ENCODE data around the gene STAC3. TPM values are rescaled to one million over a fixed set of nuclear protein-coding genes. Genes with fewer than 3 reads are reported as not detected.

STAC3 gene
- total RNA-seq, 4 donors from 2014 or later: 1.9 to 6.6 (median 2.4) TPM

DNA sequence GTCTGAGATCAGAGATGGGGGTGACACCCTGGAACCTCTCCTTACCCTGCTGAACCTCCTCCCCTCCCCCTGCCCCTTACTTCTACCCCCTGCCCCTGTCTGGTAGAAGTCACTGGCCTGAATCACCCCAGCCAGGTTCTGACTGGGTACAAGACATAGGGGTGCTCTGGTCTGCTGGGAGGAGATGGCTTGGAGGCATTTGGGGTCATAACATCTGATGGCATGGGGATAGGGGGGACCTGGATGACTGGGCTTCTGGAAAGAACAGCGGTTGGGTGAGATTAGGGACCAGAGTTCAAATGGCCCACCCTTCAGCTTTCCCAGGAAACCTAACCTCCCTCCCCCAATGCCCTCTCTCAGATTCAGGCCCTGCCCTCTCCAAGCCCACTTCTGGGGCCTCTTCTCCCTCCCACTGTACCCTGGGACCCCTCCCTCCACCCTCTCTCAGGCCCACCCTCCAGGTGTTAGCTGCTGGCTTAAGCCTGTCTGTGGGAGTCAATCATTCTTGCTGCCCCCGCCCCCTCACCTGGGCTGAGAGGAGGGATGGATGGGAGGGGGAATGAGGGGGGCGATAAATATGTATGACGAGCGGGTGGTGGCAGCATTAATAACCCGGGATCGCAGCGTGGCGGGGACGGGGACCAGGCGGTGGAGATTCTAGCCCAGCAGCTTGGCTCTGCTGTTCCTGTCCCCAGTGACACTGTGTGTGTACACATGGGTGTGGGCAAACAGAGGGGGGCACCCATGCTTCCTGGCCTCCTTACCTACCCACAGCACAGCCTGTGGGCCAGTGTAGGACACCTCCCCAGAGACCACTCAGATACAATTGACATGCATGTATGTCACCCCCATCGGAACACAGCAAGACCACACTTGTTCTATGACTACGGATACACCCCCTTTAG lies 28.4 kb downstream of the STAC3 start:
- Histone ChIP-seq H3K36me3 (no peaks in the 10 kb centered on the region), H3K4me3 (no peak overlapping the region), H3K27me3 (peaks cover 0 to 76% of the 10 kb centered on the region in 2 donors), H3K27ac (no peak overlapping the region), H3K9me3 (peaks cover 0 to 7% (median 0%) of the 10 kb centered on the region in 4 donors), H3K4me1 (peaks cover 0 to 19% (median 16%) of the 10 kb centered on the region in 4 donors)
- no peak for DNase-seq
- TF ChIP-seq POLR2A (IDR thresholded peaks at IDR 0.05): no peak
- TF ChIP-seq CTCF (IDR thresholded peaks at IDR 0.05): no peak

- TF ChIP-seq CTCF (IDR thresholded peaks at IDR 0.05) (no peak), POLR2A (IDR thresholded peaks at IDR 0.05) (no peak)
- Histone ChIP-seq H3K36me3 (no peaks in the 10 kb centered on the region), H3K27ac (no peak overlapping the region), H3K27me3 (peaks cover 0 to 82% of the 10 kb centered on the region in 2 donors), H3K9me3 (peaks cover 0 to 7% (median 0%) of the 10 kb centered on the region in 4 donors), H3K4me3 (no peak overlapping the region), H3K4me1 (peaks cover 0 to 24% (median 19%) of the 10 kb centered on the region in 4 donors)
- no peak for DNase-seq
Observed at GRCh38 chr12:57221169-57221917, 29.6 kb downstream of the STAC3 start.

GRCh38 chr12:57220770-57221168 lies 30.2 kb downstream of the STAC3 start:
- TF ChIP-seq CTCF (IDR thresholded peaks at IDR 0.05) (no peak), POLR2A (IDR thresholded peaks at IDR 0.05) (no peak)
- DNase-seq: no peak
- H3K4me1 ChIP-seq: peaks cover 0 to 28% (median 22%) of the 10 kb centered on the region in 4 donors
- H3K4me3 ChIP-seq: no peak overlapping the region
- no peaks in the 10 kb centered on the region for H3K36me3 ChIP-seq
- no peak overlapping the region for H3K27ac ChIP-seq
- peaks cover 0 to 82% of the 10 kb centered on the region in 2 donors for H3K27me3 ChIP-seq
- peaks cover 0 to 7% (median 0%) of the 10 kb centered on the region in 4 donors for H3K9me3 ChIP-seq

DNA sequence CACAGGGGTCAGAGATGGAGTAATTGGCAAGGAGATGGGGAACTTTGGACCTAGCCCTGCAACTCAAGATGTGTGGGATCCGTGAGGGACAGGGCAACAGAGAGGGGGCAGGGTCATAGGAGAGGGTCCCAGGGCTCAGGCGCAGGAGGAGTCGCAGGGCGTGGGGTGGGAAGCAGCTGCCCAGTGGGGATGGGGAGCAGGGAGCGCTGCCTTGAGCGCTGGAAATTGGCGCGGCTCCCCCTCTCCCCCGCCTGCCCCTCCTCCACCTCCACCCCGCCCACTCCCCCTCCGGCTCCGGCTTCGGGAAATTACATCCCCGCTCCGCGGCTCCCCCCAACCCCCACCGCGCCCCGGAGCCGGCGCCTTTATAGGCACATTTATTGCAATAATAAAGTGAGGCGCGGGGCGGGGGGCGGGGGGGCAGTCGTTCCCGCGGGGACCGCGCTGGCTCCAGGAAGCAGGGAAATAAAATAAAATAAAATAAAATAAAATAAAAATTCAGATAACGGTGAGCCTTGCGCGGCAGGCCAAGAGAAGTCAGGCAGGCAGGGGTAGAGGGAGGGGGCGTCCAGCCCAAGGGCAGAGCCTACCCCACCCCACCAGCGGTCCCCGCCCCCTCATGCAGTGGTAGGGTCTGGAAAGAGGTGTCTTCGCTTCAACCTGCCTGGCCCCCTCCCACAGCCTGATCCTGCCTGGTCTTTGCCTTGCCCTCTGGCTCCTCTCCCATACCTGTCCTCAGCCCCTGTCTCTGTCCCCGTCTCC lies 30.8 kb downstream of the STAC3 start:
- H3K36me3 ChIP-seq: no peaks in the 10 kb centered on the region
- DNase-seq: no peak
- H3K4me3 ChIP-seq: no peak overlapping the region
- H3K27ac ChIP-seq: no peak overlapping the region
- peaks cover 0 to 5% (median 0%) of the 10 kb centered on the region in 4 donors for H3K9me3 ChIP-seq
- H3K4me1 ChIP-seq: peaks cover 0 to 30% (median 23%) of the 10 kb centered on the region in 4 donors
- TF ChIP-seq POLR2A (IDR thresholded peaks at IDR 0.05) (no peak), CTCF (IDR thresholded peaks at IDR 0.05) (no peak)
- H3K27me3 ChIP-seq: peaks cover 0 to 82% of the 10 kb centered on the region in 2 donors
